Measurements from ENCODE around the gene ABCA4.

GRCh38 chr1:93992954-93993353 lies 128.0 kb downstream of the ABCA4 start:
- TF ChIP-seq REST (tag by site-specific recombination; IDR thresholded peaks at IDR 0.05) (no peak), ZNF529 (tag by site-specific recombination; IDR thresholded peaks at IDR 0.05; ENCODE audit: insufficient replicate concordance) (no peak), ZNF324 (tag by site-specific recombination; IDR thresholded peaks at IDR 0.05) (no peak), PRDM4 (tag by site-specific recombination; IDR thresholded peaks at IDR 0.05) (no peak), ZBTB11 (tag by site-specific recombination; conservative IDR thresholded peaks at IDR 0.05; ENCODE audit: low read depth) (no peak), ZNF704 (tag by site-specific recombination; IDR thresholded peaks at IDR 0.05) (no peak), CTCF (tag by site-specific recombination; IDR thresholded peaks at IDR 0.05) (no peak), ZBTB1 (tag by site-specific recombination; IDR thresholded peaks at IDR 0.05) (no peak), KLF9 (tag by site-specific recombination; IDR thresholded peaks at IDR 0.05; ENCODE audit: low read depth) (no peak), YY1 (tag by site-specific recombination; IDR thresholded peaks at IDR 0.05) (no peak), ZNF157 (tag by site-specific recombination; IDR thresholded peaks at IDR 0.05) (no peak), ZSCAN5A (tag by site-specific recombination; IDR thresholded peaks at IDR 0.05) (no peak), ZNF707 (tag by site-specific recombination; IDR thresholded peaks at IDR 0.05) (no peak)

Measured in HEK293 (cell line).